ENCODE data around the gene JMJD8. TPM values are rescaled to one million over a fixed set of nuclear protein-coding genes. Genes with fewer than 3 reads are reported as not detected.

Gene JMJD8, protein sequence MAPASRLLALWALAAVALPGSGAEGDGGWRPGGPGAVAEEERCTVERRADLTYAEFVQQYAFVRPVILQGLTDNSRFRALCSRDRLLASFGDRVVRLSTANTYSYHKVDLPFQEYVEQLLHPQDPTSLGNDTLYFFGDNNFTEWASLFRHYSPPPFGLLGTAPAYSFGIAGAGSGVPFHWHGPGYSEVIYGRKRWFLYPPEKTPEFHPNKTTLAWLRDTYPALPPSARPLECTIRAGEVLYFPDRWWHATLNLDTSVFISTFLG
- 63.4 and 71.4 TPM in 2 replicates for total RNA-seq

DNA sequence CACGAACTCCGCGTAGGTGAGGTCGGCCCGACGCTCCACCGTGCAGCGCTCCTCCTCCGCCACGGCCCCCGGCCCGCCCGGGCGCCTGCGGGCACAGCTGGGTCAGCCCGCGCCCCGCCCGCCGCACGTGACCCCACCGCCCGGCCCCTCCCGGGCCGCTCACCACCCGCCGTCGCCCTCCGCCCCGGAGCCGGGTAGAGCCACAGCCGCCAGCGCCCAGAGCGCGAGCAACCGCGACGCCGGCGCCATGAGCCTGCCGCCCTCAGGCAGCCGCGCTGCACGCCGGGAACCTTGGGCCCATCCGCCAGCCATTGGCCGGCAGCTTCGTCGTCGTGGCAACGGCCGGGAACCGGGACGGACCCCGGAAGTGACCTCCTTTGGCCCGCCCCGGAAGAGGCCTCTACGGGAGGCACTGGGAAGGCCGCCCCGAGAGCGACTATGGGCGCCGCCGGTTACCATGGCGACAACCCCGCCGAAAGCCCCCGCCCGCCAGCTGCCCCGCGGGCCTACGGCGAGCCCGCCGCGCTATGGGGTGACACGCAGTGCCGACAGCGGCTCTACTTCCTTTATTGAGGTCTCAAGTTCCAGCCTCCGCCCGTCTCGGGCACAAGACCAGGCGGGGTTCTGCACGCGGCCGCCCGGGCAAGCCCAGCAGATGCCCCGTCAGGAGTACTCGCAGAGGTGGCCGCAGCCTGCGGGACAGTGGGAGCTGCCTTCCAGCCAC is at the start of gene JMJD8:
JMJD8 (minus strand) TSS at position 264 of the 724 bp plus-strand sequence; CDS start at position 249, 15 bp downstream.
- Mint-ChIP-seq H3K9me3 (no peaks in the 10 kb centered on the region), H3K27ac (peak within 1 kb of the TSS; percentile 58), H3K27me3 (ENCODE audit: insufficient read depth) (no peaks in the 10 kb centered on the region), H3K4me1 (ENCODE audit: low read depth) (peaks cover 5% of the 10 kb centered on the region), H3K36me3 (ENCODE audit: low read depth) (peaks cover 12% of the 10 kb centered on the region), H3K4me3 (peak within 1 kb of the TSS; percentile 83)
- DNase-seq (ENCODE audit: low spot score), result peak; percentile 97
- intact Hi-C loops (cut with micrococcal nuclease), result loop anchor here (1.0 kb wide), 3 partner anchors 35 to 123 kb away; partner anchors contain the start of genes METTL26 and WDR90

DNA sequence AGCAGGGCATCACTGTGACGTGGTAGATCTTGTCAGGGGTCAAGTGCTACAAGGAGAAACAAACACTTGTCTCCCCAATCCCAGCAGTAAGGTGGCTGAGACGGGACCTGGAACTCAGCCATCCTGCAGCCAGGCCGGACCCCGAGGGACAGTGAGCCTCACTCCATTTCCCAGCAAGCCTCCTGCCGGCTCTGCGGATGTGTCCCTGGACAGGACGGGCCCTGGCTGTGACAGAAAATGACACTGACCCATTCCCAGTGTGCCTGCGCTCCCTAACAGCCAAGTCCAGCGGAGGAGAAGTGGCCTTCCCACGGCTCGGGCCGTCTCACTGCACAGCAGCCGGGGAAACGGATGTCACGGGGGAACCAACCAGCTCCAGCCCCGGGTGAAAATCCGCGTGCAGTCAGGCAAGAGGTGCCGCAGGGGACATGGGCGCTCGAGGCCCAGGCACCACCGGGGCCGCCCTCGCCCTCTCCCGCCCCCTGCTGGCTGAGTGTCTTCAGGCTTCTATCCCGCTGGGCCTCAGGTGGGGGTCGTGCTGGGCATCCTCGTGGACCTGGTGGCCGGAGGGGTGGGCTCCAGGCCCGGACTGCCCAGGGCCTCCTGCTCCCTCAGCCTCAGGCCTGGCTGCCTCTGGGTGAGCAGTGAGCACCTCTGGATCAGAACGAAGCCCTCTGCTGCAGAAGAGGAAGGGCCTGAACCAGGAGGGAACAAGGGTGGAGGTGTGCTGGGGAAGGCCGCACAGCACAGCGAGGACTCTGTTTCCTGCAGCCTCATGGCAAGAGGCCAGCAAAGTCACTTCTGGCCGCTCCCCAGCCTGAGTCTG is 49.5 kb upstream of the JMJD8 start:
- Mint-ChIP-seq H3K27ac (no peak overlapping the region), H3K4me1 (ENCODE audit: low read depth) (peaks cover 17% of the 10 kb centered on the region), H3K36me3 (ENCODE audit: low read depth) (peaks cover 15% of the 10 kb centered on the region), H3K9me3 (no peaks in the 10 kb centered on the region), H3K27me3 (ENCODE audit: insufficient read depth) (no peaks in the 10 kb centered on the region), H3K4me3 (no peak overlapping the region)
- intact Hi-C loops (cut with micrococcal nuclease), result no loop called here
- DNase-seq (ENCODE audit: low spot score), result no peak

DNA sequence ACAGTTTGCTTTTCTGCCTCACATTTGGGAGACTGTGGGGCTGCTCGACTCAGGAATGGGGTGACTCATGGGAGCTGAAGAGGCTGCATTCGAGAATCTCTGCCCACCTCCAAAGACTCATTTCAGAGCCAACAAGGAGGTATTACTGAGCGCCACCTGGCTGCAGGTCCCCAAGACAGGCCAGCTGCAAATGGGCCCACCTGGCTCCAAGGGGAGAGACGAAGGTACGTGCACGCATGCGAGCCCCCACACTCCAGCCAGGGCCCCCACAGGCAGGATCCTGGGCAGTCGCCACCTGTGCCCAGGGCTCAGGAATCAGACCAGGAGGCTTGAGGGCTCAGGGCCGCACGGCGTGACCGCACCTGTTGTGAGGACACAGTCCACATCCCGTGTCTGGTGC is 48.8 kb upstream of the JMJD8 start:
- DNase-seq (ENCODE audit: low spot score), result no peak
- H3K27me3 Mint-ChIP-seq (ENCODE audit: insufficient read depth), result no peaks in the 10 kb centered on the region
- H3K4me1 Mint-ChIP-seq (ENCODE audit: low read depth), result peaks cover 15% of the 10 kb centered on the region
- no peak overlapping the region for H3K4me3 Mint-ChIP-seq
- no peak overlapping the region for H3K27ac Mint-ChIP-seq
- intact Hi-C loops (cut with micrococcal nuclease), result no loop called here
- peaks cover 13% of the 10 kb centered on the region for H3K36me3 Mint-ChIP-seq (ENCODE audit: low read depth)
- H3K9me3 Mint-ChIP-seq, result no peaks in the 10 kb centered on the region

DNA sequence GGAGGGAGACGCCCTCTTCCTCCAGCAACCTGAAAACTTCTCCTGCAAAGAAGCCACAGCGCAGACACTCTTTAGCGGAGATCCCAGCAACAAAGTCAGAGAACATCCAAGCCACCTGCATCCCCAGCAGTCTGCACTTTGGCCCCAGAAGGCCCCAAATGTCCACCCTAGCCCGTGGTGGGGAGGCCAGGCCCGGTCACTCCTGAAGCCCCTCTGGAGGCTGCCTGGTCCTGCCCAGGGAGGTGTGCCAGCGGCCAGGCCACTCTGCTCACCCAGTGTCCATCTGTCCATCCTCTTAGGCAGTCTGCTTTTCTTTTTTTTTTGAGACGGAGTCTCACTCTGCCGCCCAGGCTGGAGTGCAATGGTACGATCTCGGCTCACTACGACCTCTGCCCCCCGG is 48.2 kb upstream of the JMJD8 start:
- intact Hi-C loops (cut with micrococcal nuclease), result no loop called here
- Mint-ChIP-seq H3K27ac (no peak overlapping the region), H3K36me3 (ENCODE audit: low read depth) (peaks cover 11% of the 10 kb centered on the region), H3K9me3 (no peaks in the 10 kb centered on the region), H3K27me3 (ENCODE audit: insufficient read depth) (no peaks in the 10 kb centered on the region), H3K4me1 (ENCODE audit: low read depth) (peaks cover 13% of the 10 kb centered on the region), H3K4me3 (no peak overlapping the region)
- no peak for DNase-seq (ENCODE audit: low spot score)

DNA sequence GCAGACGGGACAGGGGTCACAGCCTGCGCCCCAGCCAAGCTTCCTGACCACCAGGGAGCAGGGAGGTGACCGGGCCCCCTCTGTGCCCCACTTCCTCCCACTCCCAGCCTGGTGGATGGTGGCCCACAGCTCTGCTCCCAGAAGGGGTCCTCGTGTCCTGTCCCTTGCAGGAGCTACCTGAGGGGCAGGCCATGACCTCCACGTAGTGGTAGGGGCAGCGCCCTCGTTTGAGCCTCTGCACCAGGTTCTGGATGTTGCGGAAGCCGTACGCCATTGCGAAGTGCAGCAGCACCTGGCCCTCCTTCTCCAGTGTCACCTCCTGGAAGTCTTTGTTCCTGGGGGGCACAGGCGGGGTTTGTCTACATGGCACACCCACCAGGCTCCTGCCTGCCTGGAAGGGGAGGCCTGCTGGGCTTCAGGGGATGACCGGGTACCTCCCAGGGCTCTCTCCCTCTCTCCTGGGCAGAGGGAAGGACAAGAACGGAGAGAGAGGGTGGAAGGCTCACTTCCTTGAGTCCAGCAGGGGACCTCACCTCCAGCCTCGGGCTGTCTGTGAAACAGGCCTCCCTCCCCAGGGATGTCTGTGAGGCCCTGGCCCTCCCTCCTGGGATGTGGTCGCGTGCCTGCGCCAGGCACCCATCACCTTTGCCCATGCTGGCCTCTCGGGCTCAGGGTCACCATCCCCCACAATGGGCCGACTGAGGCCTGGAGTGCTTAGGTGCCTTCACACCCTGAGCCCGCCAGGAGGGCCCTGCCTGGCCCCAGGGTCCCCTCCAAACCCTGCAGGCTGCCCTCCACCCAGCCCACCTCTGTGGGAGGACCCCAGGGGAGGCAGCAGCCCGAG is 46.8 kb upstream of the JMJD8 start:
- peaks cover 6% of the 10 kb centered on the region for H3K36me3 Mint-ChIP-seq (ENCODE audit: low read depth)
- H3K27ac Mint-ChIP-seq, result no peak overlapping the region
- intact Hi-C loops (cut with micrococcal nuclease), result no loop called here
- H3K9me3 Mint-ChIP-seq, result no peaks in the 10 kb centered on the region
- DNase-seq (ENCODE audit: low spot score), result no peak
- H3K27me3 Mint-ChIP-seq (ENCODE audit: insufficient read depth), result no peaks in the 10 kb centered on the region
- peaks cover 7% of the 10 kb centered on the region for H3K4me1 Mint-ChIP-seq (ENCODE audit: low read depth)
- no peak overlapping the region for H3K4me3 Mint-ChIP-seq

DNA sequence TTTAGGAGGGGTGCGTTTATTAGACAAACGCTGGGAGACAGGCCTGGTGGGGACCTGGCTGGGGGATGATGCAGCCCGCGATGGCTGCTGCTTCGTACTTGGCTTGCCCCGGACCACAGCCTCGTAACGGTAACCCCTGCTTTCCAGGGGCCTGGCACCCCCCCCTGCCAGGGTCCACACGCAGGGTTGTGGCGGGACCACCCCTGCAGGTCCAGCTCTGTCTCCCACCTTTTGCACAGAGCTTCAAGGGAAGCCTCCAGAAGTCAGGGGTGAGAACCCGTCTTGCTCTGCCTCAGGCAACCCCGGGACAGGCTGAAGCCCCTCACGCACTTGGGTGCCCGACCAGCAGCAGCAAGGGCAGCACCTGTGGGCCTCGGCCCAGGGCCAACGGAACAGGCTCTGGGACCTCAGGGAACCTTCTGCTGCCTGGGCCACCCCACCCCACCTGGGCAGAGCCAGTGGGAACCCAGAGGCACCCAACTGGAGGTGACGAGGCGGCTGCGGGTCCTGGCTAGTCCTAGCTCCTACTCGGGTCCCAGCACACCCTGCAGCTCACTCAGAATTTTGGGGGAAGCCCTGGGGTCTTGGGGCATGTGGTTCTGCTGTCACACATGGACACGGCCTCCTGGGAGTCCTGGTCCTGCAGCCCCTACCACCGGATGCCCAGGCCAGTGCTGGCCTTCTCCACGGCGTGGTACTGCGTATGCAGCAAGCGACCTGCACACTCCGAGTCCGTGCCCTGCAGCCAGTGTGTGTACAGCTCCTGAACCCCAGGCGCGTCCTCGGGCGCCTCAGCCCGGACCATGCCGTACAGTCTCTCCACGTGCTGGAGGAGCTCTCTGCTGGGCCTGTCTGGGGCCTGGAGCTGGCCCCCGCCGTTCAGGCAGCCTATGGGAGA is 45.9 kb upstream of the JMJD8 start:
- Mint-ChIP-seq H3K4me3 (peak overlapping the region; percentile 15), H3K36me3 (ENCODE audit: low read depth) (no peaks in the 10 kb centered on the region), H3K9me3 (no peaks in the 10 kb centered on the region), H3K27ac (no peak overlapping the region), H3K27me3 (ENCODE audit: insufficient read depth) (peaks cover 2% of the 10 kb centered on the region), H3K4me1 (ENCODE audit: low read depth) (no peaks in the 10 kb centered on the region)
- DNase-seq (ENCODE audit: low spot score), result no peak
- intact Hi-C loops (cut with micrococcal nuclease), result no loop called here

DNA sequence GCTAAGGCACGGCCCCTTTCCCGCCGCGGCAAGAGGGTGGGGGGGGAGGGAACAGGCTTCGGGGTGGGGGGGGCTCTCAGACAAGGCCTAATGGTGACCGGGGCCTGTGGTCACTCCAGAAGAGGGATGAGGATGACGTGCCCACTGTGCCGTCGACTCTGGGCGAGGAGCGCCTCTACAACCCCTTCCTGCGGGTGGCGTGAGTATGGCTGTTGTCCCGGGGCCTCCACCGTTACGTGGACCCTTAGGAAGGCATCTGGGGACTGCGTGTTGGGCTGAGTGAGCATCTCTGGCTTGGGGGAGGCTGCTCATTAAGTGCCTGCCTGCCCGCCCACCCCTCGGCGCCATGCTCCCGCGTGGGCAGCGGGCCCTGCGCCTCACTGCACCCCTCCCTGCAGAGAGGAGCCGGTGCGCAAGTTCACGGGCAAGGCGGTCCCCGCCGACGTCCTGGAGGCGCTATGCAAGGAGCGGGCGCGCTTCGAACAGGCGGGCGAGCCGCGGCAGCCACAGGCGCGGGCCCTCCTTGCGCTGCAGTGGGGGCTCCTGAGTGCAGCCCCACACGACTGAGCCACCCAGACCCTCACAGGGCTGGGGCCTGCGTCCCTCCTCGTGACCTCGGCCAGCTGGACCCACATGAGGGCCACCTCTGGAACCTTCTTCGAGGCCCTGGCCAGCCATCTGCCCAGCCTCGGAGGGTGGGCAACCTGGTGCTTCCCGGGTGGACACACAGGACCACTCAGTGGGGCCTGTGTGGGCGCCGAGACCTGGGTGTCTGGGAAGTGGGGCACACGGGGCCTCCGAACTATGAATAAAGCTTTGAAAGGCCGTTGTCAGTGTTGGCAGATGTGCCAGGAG is 45.0 kb upstream of the JMJD8 start:
- no peaks in the 10 kb centered on the region for H3K36me3 Mint-ChIP-seq (ENCODE audit: low read depth)
- H3K4me1 Mint-ChIP-seq (ENCODE audit: low read depth), result no peaks in the 10 kb centered on the region
- H3K9me3 Mint-ChIP-seq, result no peaks in the 10 kb centered on the region
- no peak overlapping the region for H3K27ac Mint-ChIP-seq
- peaks cover 3% of the 10 kb centered on the region for H3K27me3 Mint-ChIP-seq (ENCODE audit: insufficient read depth)
- no peak for DNase-seq (ENCODE audit: low spot score)
- H3K4me3 Mint-ChIP-seq, result no peak overlapping the region
- intact Hi-C loops (cut with micrococcal nuclease), result no loop called here

DNA sequence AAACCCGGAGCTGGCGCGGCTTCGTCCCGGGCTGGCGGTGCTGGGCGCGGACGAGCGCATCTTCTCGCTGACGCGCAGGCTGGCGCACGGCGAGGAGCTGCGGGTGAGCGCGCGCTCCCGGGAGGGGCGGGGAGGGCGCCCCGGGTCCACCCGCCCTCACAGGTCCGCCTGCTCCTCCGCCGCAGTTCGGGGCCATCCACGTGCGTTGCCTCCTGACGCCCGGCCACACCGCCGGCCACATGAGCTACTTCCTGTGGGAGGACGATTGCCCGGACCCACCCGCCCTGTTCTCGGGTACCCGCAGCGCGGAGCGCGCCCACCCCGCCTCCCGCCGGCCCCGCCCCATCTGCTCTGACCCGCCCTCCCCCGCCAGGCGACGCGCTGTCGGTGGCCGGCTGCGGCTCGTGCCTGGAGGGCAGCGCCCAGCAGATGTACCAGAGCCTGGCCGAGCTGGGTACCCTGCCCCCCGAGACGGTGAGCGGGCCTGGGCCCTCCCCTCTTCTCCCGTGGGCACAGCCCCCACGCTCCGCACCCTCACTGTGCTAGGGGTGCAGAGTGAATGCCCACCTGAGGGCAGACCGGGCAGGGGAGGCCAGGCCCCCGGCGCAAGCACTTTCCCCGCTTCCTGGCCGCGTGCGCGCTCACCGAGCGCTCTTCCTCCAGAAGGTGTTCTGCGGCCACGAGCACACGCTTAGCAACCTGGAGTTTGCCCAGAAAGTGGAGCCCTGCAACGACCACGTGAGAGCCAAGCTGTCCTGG is 44.2 kb upstream of the JMJD8 start:
- intact Hi-C loops (cut with micrococcal nuclease), result no loop called here
- H3K9me3 Mint-ChIP-seq, result no peaks in the 10 kb centered on the region
- H3K4me1 Mint-ChIP-seq (ENCODE audit: low read depth), result no peaks in the 10 kb centered on the region
- H3K36me3 Mint-ChIP-seq (ENCODE audit: low read depth), result no peaks in the 10 kb centered on the region
- peak overlapping the region; percentile 26 for H3K4me3 Mint-ChIP-seq
- H3K27ac Mint-ChIP-seq, result no peak overlapping the region
- H3K27me3 Mint-ChIP-seq (ENCODE audit: insufficient read depth), result peaks cover 3% of the 10 kb centered on the region
- DNase-seq (ENCODE audit: low spot score), result peak; percentile 57

DNA sequence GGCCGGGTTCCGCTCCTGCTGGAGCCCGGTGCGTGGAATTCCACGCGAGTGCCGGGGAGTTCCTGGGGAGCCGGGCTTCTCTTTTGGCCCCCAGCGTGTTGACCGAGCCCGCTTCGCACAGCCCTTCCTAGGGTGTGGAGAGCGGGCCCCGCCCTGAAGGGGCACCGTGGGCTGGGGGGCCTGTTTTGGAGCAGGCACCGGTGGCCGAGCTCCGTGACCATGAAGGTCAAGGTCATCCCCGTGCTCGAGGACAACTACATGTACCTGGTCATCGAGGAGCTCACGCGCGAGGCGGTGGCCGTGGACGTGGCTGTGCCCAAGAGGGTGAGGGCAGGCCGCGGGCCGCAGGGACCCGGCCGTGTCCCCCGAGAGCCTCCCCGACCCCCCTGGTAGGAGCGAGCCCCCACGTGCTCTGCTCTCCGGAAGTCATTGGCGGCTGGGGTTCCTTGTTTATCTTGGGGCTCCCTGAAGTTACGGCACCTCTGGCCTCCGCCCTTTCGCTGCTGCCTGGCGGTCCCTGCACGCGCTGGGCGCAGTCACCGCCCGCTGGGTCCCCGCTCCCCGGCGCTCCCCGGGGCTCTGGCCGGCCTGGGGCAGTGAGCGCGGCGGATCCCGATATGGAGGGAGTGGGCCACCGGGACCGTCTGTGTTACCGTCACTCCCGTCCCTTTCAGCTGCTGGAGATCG is 43.3 kb upstream of the JMJD8 start:
- Mint-ChIP-seq H3K9me3 (no peaks in the 10 kb centered on the region), H3K27me3 (ENCODE audit: insufficient read depth) (peaks cover 3% of the 10 kb centered on the region), H3K36me3 (ENCODE audit: low read depth) (no peaks in the 10 kb centered on the region), H3K27ac (no peak overlapping the region), H3K4me3 (peak overlapping the region; percentile 49), H3K4me1 (ENCODE audit: low read depth) (no peaks in the 10 kb centered on the region)
- no peak for DNase-seq (ENCODE audit: low spot score)
- intact Hi-C loops (cut with micrococcal nuclease), result no loop called here
